H9 (cell line): ENCODE measurements around the gene GPR35. TPM values are rescaled to one million over a fixed set of nuclear protein-coding genes. Genes with fewer than 3 reads are reported as not detected.

Experiments used
- DNase-seq: peaks from one replicate; pipeline ENCODE4 v3.0.0-alpha.2; 2017
- H2AFZ ChIP-seq: one replicate; pipeline ENCODE4 v1.6.1; 2013; ENCODE audit warnings: mild to moderate bottlenecking, low read length, control low read depth, moderate library complexity
- H2AK5ac ChIP-seq: 2 replicates; pipeline ENCODE4 v1.6.1; 2013; ENCODE audit warnings: low read length, control low read depth, mixed read lengths; ENCODE audit not compliant: insufficient read length
- H2BK120ac ChIP-seq: one replicate; pipeline ENCODE4 v1.6.1; 2013; ENCODE audit warnings: low read depth, mild to moderate bottlenecking, low read length, control low read depth, inconsistent platforms; ENCODE audit not compliant: poor library complexity, severe bottlenecking
- H2BK12ac ChIP-seq: 2 replicates; pipeline ENCODE4 v1.6.1; 2013; ENCODE audit warnings: low read length, control low read depth, mixed read lengths, low read depth; ENCODE audit not compliant: insufficient read length
- H2BK15ac ChIP-seq: 2 replicates; pipeline ENCODE4 v1.6.1; 2013; ENCODE audit warnings: low read depth, low read length, control low read depth
- H2BK20ac ChIP-seq: one replicate; pipeline ENCODE4 v1.6.1; 2013; ENCODE audit warnings: low read depth, mild to moderate bottlenecking, low read length, control low read depth, inconsistent platforms; ENCODE audit not compliant: poor library complexity, severe bottlenecking
- H2BK5ac ChIP-seq: 2 replicates; pipeline ENCODE4 v1.6.1; 2013; ENCODE audit warnings: low read length, control low read depth, mixed read lengths; ENCODE audit not compliant: insufficient read length
- H3K14ac ChIP-seq: 2 replicates; pipeline ENCODE4 v1.6.1; 2013; ENCODE audit warnings: low read length, control low read depth; ENCODE audit not compliant: insufficient read depth
- H3K18ac ChIP-seq: 2 replicates; pipeline ENCODE4 v1.6.1; 2013; ENCODE audit warnings: low read depth, mild to moderate bottlenecking, mixed read lengths, low read length, control low read depth; ENCODE audit not compliant: insufficient read length
- H3K23ac ChIP-seq: 2 replicates; pipeline ENCODE4 v1.6.1; 2013; ENCODE audit warnings: low read length, control low read depth, mixed read lengths, low read depth; ENCODE audit not compliant: insufficient read length
- H3K23me2 ChIP-seq: 2 replicates; pipeline ENCODE4 v1.6.1; 2013; ENCODE audit warnings: low read depth, mild to moderate bottlenecking, mixed read lengths, low read length, control low read depth; ENCODE audit not compliant: insufficient read length, poor library complexity, severe bottlenecking
- H3K27ac ChIP-seq: 2 replicates; pipeline ENCODE4 v1.5.1; 2013; ENCODE audit warnings: low read length, control low read depth, mixed read lengths, low read depth; ENCODE audit not compliant: insufficient read length
- H3K27me3 ChIP-seq: 2 replicates; pipeline ENCODE4 v1.6.1; 2013; ENCODE audit warnings: low read length, control low read depth, inconsistent platforms; ENCODE audit not compliant: insufficient read depth
- H3K4ac ChIP-seq: 2 replicates; pipeline ENCODE4 v1.6.1; 2013; ENCODE audit warnings: low read depth, mild to moderate bottlenecking, control low read depth, inconsistent platforms, low read length, moderate library complexity
- H3K4me1 ChIP-seq: 2 replicates; pipeline ENCODE4 v1.6.1; 2013; ENCODE audit warnings: low read length, control low read depth, inconsistent platforms; ENCODE audit not compliant: insufficient read depth
- H3K4me2 ChIP-seq: 2 replicates; pipeline ENCODE4 v1.6.1; 2013; ENCODE audit warnings: low read length, control low read depth, mixed read lengths; ENCODE audit not compliant: insufficient read length, insufficient read depth
- H3K56ac ChIP-seq: 2 replicates; pipeline ENCODE4 v1.6.1; 2013; ENCODE audit warnings: low read depth, mild to moderate bottlenecking, mixed read lengths, low read length, control low read depth; ENCODE audit not compliant: insufficient read length
- H3K79me1 ChIP-seq: 2 replicates; pipeline ENCODE4 v1.6.1; 2013; ENCODE audit warnings: low read depth, mild to moderate bottlenecking, moderate library complexity, low read length, control low read depth, inconsistent platforms; ENCODE audit not compliant: insufficient read depth, poor library complexity, severe bottlenecking
- H3K79me2 ChIP-seq: 2 replicates; pipeline ENCODE4 v1.6.1; 2013; ENCODE audit warnings: low read length, control low read depth, inconsistent platforms; ENCODE audit not compliant: insufficient read depth
- H3K9ac ChIP-seq: 2 replicates; pipeline ENCODE4 v1.6.1; 2013; ENCODE audit warnings: low read length, control low read depth, mixed read lengths; ENCODE audit not compliant: insufficient read length; ENCODE audit errors: extremely low read depth
- H3K9me3 ChIP-seq: one replicate; pipeline ENCODE4 v1.6.1; 2013; ENCODE audit warnings: low read depth, low read length, inconsistent platforms; ENCODE audit not compliant: control insufficient read depth
- H3T11ph ChIP-seq: one replicate; pipeline ENCODE4 v1.6.1; 2013; ENCODE audit warnings: mild to moderate bottlenecking, low read length, control low read depth, inconsistent platforms
- H4K20me1 ChIP-seq: one replicate; pipeline ENCODE4 v1.6.1; 2013; ENCODE audit not compliant: control insufficient read depth, insufficient read length, insufficient read depth
- H4K5ac ChIP-seq: 2 replicates; pipeline ENCODE4 v1.6.1; 2013; ENCODE audit warnings: low read depth, mild to moderate bottlenecking, mixed read lengths, low read length, control low read depth; ENCODE audit not compliant: insufficient read length
- H4K8ac ChIP-seq: replicated peaks from 2 replicates; pipeline ENCODE4 v1.6.1; 2013; ENCODE audit warnings: low read length, control low read depth, mixed read lengths, low read depth; ENCODE audit not compliant: insufficient read length
- H4K91ac ChIP-seq: 2 replicates; pipeline ENCODE4 v1.6.1; 2013; ENCODE audit warnings: low read depth, mild to moderate bottlenecking, moderate library complexity, mixed read lengths, low read length, control low read depth; ENCODE audit not compliant: insufficient read length
- H3K27ac Mint-ChIP-seq, 3 experiments: 2 replicates in 2 of 3; 3 replicates in 1 of 3; pipeline ENCODE4 v1.8.0; 2020 to 2021; ENCODE audit warnings: mixed read lengths in 3 of 3, mild to moderate bottlenecking in 1 of 3, moderate library complexity in 1 of 3
- H3K27me3 Mint-ChIP-seq: 2 replicates; pipeline ENCODE4 v1.8.0; 2021; ENCODE audit warnings: low read depth, mild to moderate bottlenecking, moderate library complexity, mixed read lengths
- H3K36me3 Mint-ChIP-seq, 3 experiments: 2 replicates in 2 of 3; 3 replicates in 1 of 3; pipeline ENCODE4 v1.8.0; 2020 to 2021; ENCODE audit warnings: low read depth in 3 of 3, mixed read lengths in 3 of 3; ENCODE audit not compliant: insufficient read depth in 1 of 3
- H3K4me1 Mint-ChIP-seq, 2 experiments: 2 replicates each; pipeline ENCODE4 v1.8.0; 2020; ENCODE audit warnings: mixed read lengths in 2 of 2
- H3K4me3 Mint-ChIP-seq, 2 experiments: 2 replicates in 1 of 2; 3 replicates in 1 of 2; pipeline ENCODE4 v1.8.0; 2020 to 2021; ENCODE audit warnings: mild to moderate bottlenecking in 2 of 2, mixed read lengths in 2 of 2, moderate library complexity in 1 of 2
- H3K9me3 Mint-ChIP-seq, 2 experiments: 2 replicates in 1 of 2; 3 replicates in 1 of 2; pipeline ENCODE4 v1.8.0; 2020; ENCODE audit warnings: mild to moderate bottlenecking in 2 of 2, mixed read lengths in 2 of 2, moderate library complexity in 1 of 2
- CTCF ChIP-seq: fragments of 200-600 bp; sonication (generic); conservative IDR thresholded peaks from 3 replicates; pipeline ENCODE4 v1.8.0; 2021; ENCODE audit warnings: antibody characterized with exemption, mild to moderate bottlenecking
- WGBS: extraction: QIAGEN DNeasy Blood & Tissue Kit; methylation state at CpG from one replicate; pipeline ENCODE4 v1.1.7; 2013; ENCODE audit warnings: missing lambda C conversion rate, low lambda C conversion rate, mixed read lengths; ENCODE audit not compliant: insufficient read length; ENCODE audit errors: extremely low coverage; 5-methylcytosine and 5-hydroxymethylcytosine counted together
- total RNA-seq: library from RNA; stranded (reverse); gene quantifications from 2 replicates; pipeline ENCODE4 v1.2.1, GENCODE V29; 2021

The GPR35 gene
- total RNA-seq, 1 experiment from 2014 or later, result 1.4 TPM

DNA sequence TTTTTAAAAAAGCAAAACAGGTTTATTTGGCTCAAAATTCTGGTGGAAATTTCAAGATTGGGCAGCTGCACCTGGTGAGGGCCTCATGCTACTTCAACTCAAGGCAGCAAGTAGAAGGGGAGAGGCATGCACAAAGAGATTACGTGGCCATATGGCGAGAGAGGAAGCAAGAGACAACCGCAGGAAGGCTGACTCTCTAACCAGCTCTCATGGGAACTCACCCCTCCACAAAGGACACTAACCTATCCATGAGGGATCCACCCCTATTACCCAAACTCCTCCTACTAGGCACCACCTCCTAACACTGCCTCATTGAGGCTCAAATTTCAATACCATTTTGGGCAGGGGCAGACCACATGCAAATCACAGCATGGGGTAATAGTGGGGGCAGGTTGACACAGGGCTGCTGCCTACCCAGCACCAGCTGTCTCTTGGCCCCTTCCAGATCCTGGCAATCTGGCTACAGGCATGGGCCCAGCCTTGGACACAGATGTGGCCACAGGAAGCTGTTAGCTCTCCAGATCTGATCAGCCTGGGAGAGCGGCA is 40.7 kb upstream of the GPR35 start:
- H3K14ac ChIP-seq, result no peak overlapping the region
- no peak overlapping the region for H3K4ac ChIP-seq
- no peaks in the 10 kb centered on the region for H3K27me3 ChIP-seq
- H2BK15ac ChIP-seq, result no peak overlapping the region
- no peak overlapping the region for H3T11ph ChIP-seq
- H3K79me2 ChIP-seq, result peaks cover 13% of the 10 kb centered on the region
- H3K23ac ChIP-seq, result no peak overlapping the region
- no peak overlapping the region for H2BK5ac ChIP-seq
- no peak overlapping the region for H3K27ac ChIP-seq
- H3K79me1 ChIP-seq, result peaks cover 5% of the 10 kb centered on the region
- Mint-ChIP-seq H3K36me3 (peaks cover 2 to 6% (median 5%) of the 10 kb centered on the region in 3 experiments; a peak in 5 of 7 replicates), H3K4me3 (peak overlapping the region; percentile 95 to 97), H3K4me1 (peaks cover 34 to 38% of the 10 kb centered on the region in 2 experiments), H3K27me3 (no peaks in the 10 kb centered on the region; the same call in 1 of the 2 replicates), H3K27ac (peak overlapping the region; percentile 25 to 53 (median 44); a peak in 3 of 7 replicates), H3K9me3 (peaks cover 0 to 2% of the 10 kb centered on the region in 2 experiments; a peak in 1 of 5 replicates)
- peak; percentile 64 for DNase-seq
- H4K20me1 ChIP-seq, result no peaks in the 10 kb centered on the region
- H3K4me2 ChIP-seq, result peak overlapping the region; percentile 77
- no peak overlapping the region for H2BK12ac ChIP-seq
- no peak overlapping the region for H2AK5ac ChIP-seq
- no peak overlapping the region for H3K56ac ChIP-seq
- no peak overlapping the region for H2BK120ac ChIP-seq
- no peaks in the 10 kb centered on the region for H3K9me3 ChIP-seq
- TF ChIP-seq CTCF, result no peak
- no peak overlapping the region for H2BK20ac ChIP-seq
- H3K18ac ChIP-seq, result no peak overlapping the region
- H4K5ac ChIP-seq, result no peak overlapping the region
- peaks cover 14% of the 10 kb centered on the region for H3K23me2 ChIP-seq
- no CpG with 5 or more reads among the region's 4 CpGs for WGBS
- H4K91ac ChIP-seq, result no peak overlapping the region
- H3K4me1 ChIP-seq, result peaks cover 12% of the 10 kb centered on the region
- no peak overlapping the region for H4K8ac ChIP-seq
- no peak overlapping the region for H3K9ac ChIP-seq
- H2AFZ ChIP-seq, result no peak overlapping the region
